Mammary epithelial cell (primary cell): ENCODE measurements around the gene FAM163A.

Experiments used
- EZH2 ChIP-seq: IDR thresholded peaks from 2 replicates; pipeline ENCODE4 v1.6.1; 2012; ENCODE audit warnings: low read length, inconsistent platforms, borderline replicate concordance
- TF ChIP-seq, protein P1 (sequence below), 2 donors: IDR thresholded peaks in 1 of 2; conservative IDR thresholded peaks in 1 of 2; 2 replicates each; pipeline ENCODE4 v1.5.1; 2011 to 2012; ENCODE audit warnings: inconsistent platforms in 2 of 2, low read length in 2 of 2, mild to moderate bottlenecking in 2 of 2, control low read depth in 1 of 2, low read depth in 1 of 2; ENCODE audit not compliant: insufficient read depth in 1 of 2; ENCODE audit errors: extremely low read depth in 1 of 2

DNA sequence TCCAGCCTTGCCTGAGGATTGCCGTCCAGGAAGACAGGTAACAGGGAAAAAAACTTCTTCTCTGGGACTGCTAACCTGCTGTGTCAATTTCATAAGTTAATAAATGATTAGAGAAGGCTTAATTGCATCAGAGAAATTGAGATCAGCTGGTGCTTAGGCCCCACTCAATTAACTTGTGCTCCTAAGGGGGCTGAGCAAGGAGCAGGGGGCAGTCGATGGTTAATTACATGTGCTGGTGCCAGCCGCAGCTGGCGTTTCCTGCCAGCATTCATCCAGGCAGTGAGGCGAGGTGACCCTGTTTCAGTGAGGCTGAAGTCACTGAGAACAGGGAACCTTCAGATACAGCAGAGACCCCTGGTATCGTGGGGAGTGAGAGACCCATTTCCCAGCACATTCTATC lies 60.0 kb downstream of the FAM163A start:
- TF ChIP-seq, protein P1, sequence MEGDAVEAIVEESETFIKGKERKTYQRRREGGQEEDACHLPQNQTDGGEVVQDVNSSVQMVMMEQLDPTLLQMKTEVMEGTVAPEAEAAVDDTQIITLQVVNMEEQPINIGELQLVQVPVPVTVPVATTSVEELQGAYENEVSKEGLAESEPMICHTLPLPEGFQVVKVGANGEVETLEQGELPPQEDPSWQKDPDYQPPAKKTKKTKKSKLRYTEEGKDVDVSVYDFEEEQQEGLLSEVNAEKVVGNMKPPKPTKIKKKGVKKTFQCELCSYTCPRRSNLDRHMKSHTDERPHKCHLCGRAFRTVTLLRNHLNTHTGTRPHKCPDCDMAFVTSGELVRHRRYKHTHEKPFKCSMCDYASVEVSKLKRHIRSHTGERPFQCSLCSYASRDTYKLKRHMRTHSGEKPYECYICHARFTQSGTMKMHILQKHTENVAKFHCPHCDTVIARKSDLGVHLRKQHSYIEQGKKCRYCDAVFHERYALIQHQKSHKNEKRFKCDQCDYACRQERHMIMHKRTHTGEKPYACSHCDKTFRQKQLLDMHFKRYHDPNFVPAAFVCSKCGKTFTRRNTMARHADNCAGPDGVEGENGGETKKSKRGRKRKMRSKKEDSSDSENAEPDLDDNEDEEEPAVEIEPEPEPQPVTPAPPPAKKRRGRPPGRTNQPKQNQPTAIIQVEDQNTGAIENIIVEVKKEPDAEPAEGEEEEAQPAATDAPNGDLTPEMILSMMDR (conservative IDR thresholded peaks at IDR 0.05 in 1 of 2, IDR thresholded peaks at IDR 0.05 in 1 of 2; ENCODE audit: extremely low read depth in 1 of 2, insufficient read depth in 1 of 2, low read depth in 1 of 2, low read length in 2 of 2), result no peak
- TF ChIP-seq EZH2, result no peak
